Chondrocyte (in vitro differentiated cells): ENCODE measurements around the gene SPTBN1. TPM values are rescaled to one million over a fixed set of nuclear protein-coding genes. Genes with fewer than 3 reads are reported as not detected.

ENCODE experiments used
- DNase-seq: peaks from one replicate; pipeline ENCODE4 v3.0.0; 2021; ENCODE audit warnings: mixed read lengths, low spot score
- H3K27ac Mint-ChIP-seq: one replicate; pipeline ENCODE4 v1.8.0; 2021; ENCODE audit warnings: mild to moderate bottlenecking, moderate library complexity, mixed read lengths; ENCODE audit not compliant: unreplicated experiment
- H3K27me3 Mint-ChIP-seq: 2 replicates; pipeline ENCODE4 v1.8.0; 2021; ENCODE audit warnings: low read depth, mixed read lengths
- H3K36me3 Mint-ChIP-seq: 2 replicates; pipeline ENCODE4 v1.8.0; 2021; ENCODE audit warnings: low read depth, mixed read lengths
- H3K4me1 Mint-ChIP-seq: 2 replicates; pipeline ENCODE4 v1.8.0; 2021; ENCODE audit warnings: low read depth, mild to moderate bottlenecking, mixed read lengths
- H3K4me3 Mint-ChIP-seq: one replicate; pipeline ENCODE4 v1.8.0; 2021; ENCODE audit warnings: mild to moderate bottlenecking, moderate library complexity, mixed read lengths; ENCODE audit not compliant: unreplicated experiment
- H3K9me3 Mint-ChIP-seq: 2 replicates; pipeline ENCODE4 v1.8.0; 2021; ENCODE audit warnings: low read depth, mixed read lengths
- total RNA-seq: library from RNA; stranded (reverse); gene quantifications from 3 replicates; pipeline ENCODE4 v1.2.1, GENCODE V29; 2021
- TF ChIP-seq, protein P1 (sequence below): fragments of 200-600 bp; sonication (generic); IDR thresholded peaks from 2 replicates; pipeline ENCODE4 v1.5.0; 2021; ENCODE audit warnings: antibody characterized with exemption, mild to moderate bottlenecking, moderate library complexity

SPTBN1 gene
- total RNA-seq, 1 donor from 2014 or later = 297 TPM

DNA sequence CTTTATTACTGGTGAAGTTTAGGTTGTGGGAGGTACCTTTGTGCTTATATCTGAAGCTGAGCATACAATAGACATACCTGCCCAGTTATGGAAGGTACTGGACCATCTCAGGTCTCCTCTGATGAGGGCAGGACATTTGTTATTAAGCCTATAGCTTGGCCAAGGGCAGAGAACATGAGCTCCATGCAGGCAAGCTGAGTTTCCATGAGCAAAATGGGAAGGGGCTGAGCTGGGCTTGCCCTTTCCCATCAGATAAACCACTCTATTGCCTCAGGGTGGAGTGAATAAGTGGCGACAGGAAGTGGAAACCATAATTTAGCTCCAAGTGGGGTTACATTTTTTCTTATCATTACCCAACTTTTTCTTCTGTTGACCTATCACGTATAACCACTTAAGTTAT, 227.5 kb downstream of the SPTBN1 start:
- no peak for DNase-seq
- H3K27ac Mint-ChIP-seq = no peak overlapping the region

DNA sequence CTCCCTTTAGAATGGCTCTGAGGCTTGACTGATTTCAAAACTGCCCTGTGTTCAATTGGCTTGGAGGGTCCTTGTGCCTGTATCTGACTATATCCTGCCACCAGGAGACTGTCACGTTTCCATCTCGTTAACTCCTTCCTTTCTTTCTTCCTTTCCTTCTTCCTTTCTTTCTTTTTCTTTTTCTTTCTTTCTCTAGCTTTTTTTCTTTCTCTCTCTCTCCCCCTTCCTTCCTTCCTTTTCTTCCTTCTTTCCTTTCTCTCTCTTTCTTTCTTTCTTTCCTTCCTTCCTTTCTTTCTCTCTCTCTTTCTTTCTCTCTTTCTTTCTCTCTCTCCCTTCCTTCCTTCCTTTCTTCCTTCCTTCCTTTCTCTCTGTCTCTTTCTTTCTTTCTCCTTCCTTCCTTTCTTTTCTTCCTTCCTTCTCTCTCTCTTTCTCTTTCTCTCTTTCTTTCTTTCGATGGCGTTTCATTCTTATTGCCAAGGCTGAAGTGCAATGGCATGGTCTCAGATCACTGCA, 229.2 kb downstream of the SPTBN1 start:
- no peak overlapping the region for H3K4me3 Mint-ChIP-seq
- no peaks in the 10 kb centered on the region for H3K27me3 Mint-ChIP-seq
- H3K4me1 Mint-ChIP-seq = no peaks in the 10 kb centered on the region
- no peaks in the 10 kb centered on the region for H3K9me3 Mint-ChIP-seq
- no peaks in the 10 kb centered on the region for H3K36me3 Mint-ChIP-seq
- no peak overlapping the region for H3K27ac Mint-ChIP-seq
- TF ChIP-seq, protein P1, sequence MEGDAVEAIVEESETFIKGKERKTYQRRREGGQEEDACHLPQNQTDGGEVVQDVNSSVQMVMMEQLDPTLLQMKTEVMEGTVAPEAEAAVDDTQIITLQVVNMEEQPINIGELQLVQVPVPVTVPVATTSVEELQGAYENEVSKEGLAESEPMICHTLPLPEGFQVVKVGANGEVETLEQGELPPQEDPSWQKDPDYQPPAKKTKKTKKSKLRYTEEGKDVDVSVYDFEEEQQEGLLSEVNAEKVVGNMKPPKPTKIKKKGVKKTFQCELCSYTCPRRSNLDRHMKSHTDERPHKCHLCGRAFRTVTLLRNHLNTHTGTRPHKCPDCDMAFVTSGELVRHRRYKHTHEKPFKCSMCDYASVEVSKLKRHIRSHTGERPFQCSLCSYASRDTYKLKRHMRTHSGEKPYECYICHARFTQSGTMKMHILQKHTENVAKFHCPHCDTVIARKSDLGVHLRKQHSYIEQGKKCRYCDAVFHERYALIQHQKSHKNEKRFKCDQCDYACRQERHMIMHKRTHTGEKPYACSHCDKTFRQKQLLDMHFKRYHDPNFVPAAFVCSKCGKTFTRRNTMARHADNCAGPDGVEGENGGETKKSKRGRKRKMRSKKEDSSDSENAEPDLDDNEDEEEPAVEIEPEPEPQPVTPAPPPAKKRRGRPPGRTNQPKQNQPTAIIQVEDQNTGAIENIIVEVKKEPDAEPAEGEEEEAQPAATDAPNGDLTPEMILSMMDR = no peak
- DNase-seq = no peak

More for the DNA sequence above, 227.5 kb downstream of the SPTBN1 start:
- H3K4me1 Mint-ChIP-seq = no peaks in the 10 kb centered on the region
- no peaks in the 10 kb centered on the region for H3K9me3 Mint-ChIP-seq
- no peak overlapping the region for H3K4me3 Mint-ChIP-seq
- no peaks in the 10 kb centered on the region for H3K36me3 Mint-ChIP-seq
- H3K27me3 Mint-ChIP-seq = no peaks in the 10 kb centered on the region
- TF ChIP-seq, protein P1 = no peak

DNA sequence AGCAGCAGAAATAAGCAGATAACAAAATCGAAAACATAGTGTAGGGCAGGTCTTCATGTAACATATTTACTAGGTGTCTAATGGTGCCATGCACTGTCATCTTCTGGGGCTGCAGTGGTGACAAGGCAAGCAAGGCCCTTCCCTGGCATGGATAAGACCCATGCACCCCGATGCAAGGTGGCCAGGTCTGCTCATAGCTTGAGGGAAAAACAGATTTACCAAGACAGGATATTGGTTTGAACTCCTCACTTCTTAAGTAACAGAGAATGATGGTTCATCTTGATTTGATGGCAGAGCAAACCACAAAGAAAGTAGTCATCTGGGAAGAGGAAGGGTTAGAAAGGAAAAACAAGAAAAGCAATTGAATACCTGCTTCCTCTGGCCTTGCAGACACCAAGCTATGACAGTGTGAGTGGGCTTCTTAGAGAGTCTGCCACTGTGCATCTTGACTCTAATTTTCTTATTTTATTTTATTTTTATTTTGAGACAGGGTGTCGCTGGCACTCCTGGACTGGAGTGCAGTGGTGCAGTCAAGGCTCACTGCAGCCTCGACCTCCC, 231.5 kb downstream of the SPTBN1 start:
- DNase-seq = no peak
- Mint-ChIP-seq H3K27me3 (no peaks in the 10 kb centered on the region), H3K4me1 (no peaks in the 10 kb centered on the region), H3K9me3 (no peaks in the 10 kb centered on the region), H3K4me3 (no peak overlapping the region), H3K36me3 (no peaks in the 10 kb centered on the region), H3K27ac (no peak overlapping the region)
- TF ChIP-seq, protein P1 = no peak

DNA sequence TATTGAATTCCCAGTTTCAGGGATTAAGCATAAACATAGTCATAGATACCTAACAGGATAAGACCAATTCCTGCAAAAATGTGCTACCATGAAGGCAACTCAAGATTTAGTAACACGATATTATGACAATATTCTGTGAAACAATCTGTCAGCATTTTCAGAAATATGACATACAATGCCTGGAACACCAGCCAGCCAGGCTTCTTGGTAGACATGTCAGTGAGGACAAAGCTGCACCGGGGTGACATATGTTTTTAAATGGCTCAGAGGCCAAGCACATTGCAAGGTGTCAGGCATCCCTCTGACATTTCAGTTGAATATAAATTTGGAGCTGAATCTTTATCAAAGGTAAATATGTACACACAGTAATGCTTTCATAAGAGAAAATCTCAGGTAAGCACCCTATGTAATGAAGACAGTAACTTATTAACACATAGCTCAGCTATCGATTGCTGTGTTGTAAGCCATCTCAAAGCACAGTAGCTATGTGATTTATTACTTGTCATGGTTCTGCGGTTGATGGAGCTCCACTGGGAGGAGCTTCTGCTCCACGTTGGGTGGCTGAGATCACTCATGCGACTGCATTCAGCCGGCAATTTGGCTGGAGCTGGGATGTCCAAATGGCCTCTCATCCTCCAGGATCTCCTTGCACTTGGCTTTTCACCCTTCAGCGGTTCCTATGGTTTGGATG, 235.5 kb downstream of the SPTBN1 start:
- Mint-ChIP-seq H3K9me3 (no peaks in the 10 kb centered on the region), H3K4me1 (no peaks in the 10 kb centered on the region), H3K4me3 (no peak overlapping the region), H3K27me3 (no peaks in the 10 kb centered on the region), H3K27ac (no peak overlapping the region), H3K36me3 (no peaks in the 10 kb centered on the region)
- TF ChIP-seq, protein P1 = no peak
- no peak for DNase-seq

DNA sequence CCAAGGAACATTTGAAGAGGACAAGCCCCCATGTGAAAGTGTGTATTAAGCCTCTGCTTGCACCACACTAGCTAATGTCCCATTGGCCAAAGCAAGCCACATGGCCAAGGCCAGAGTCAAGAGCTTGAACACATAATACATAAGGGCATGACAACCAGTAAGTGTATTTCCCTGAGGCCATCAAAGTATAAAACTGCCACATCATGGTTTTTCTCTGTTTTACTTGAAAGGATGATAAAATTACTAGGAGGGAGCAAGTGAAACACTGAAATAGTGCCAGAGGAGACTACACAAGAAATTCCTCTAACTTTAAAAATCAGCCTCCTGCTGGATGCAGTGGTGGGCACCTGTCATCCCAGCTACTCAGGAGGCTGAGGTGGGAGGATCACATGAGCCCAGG, 236.4 kb downstream of the SPTBN1 start:
- H3K9me3 Mint-ChIP-seq = no peaks in the 10 kb centered on the region
- H3K36me3 Mint-ChIP-seq = no peaks in the 10 kb centered on the region
- TF ChIP-seq, protein P1 = no peak
- no peak for DNase-seq
- no peaks in the 10 kb centered on the region for H3K27me3 Mint-ChIP-seq
- no peak overlapping the region for H3K4me3 Mint-ChIP-seq
- no peak overlapping the region for H3K27ac Mint-ChIP-seq
- H3K4me1 Mint-ChIP-seq = no peaks in the 10 kb centered on the region
